ENCODE results near the gene IL17RA.

- TF ChIP-seq POLR2A (IDR thresholded peaks at IDR 0.05; ENCODE audit: low read depth, low read length) (no peak), EZH2 (IDR thresholded peaks at IDR 0.05; ENCODE audit: borderline replicate concordance, low read depth, low read length, severe bottlenecking) (no peak)
Observed at GRCh38 chr22:17035246-17035645, 49.6 kb upstream of the IL17RA start.
